Measurements from ENCODE around the gene PMS1.

- TF ChIP-seq CTCF (IDR thresholded peaks at IDR 0.05) = no peak
- TF ChIP-seq EZH2 (IDR thresholded peaks at IDR 0.05; ENCODE audit: borderline replicate concordance, insufficient read depth, low read depth, low read length, poor library complexity, severe bottlenecking) = no peak
Observed at GRCh38 chr2:189870381-189871085, 86.3 kb downstream of the PMS1 start.
